GM12878 (cell line): ENCODE results near the gene GLS. TPM values are rescaled to one million over a fixed set of nuclear protein-coding genes. Genes with fewer than 3 reads are reported as not detected.

Experiments used
- BCL11A ChIP-seq: IDR thresholded peaks from 2 replicates; pipeline ENCODE4 v1.6.1; 2011; ENCODE audit warnings: low read depth, low read length
- CBX3 ChIP-seq: fragments of 200-600 bp; sonication (generic); IDR thresholded peaks from 2 replicates; pipeline ENCODE4 v1.6.1; 2016; ENCODE audit warnings: low read depth, borderline replicate concordance
- CHD1 ChIP-seq: IDR thresholded peaks from 2 replicates; pipeline ENCODE4 v1.6.1; 2012; ENCODE audit warnings: low read depth, low read length, improper control_type of control experiment
- JUNB ChIP-seq: IDR thresholded peaks from 2 replicates; pipeline ENCODE4 v1.6.1; 2016; ENCODE audit warnings: antibody characterized with exemption, mild to moderate bottlenecking
- JUND ChIP-seq: IDR thresholded peaks from 2 replicates; pipeline ENCODE4 v1.6.1; 2012; ENCODE audit warnings: low read depth, mild to moderate bottlenecking, low read length, improper control_type of control experiment, moderate library complexity
- PML ChIP-seq: IDR thresholded peaks from 2 replicates; pipeline ENCODE4 v1.6.1; 2012; ENCODE audit warnings: low read length, inconsistent platforms
- POLR2A ChIP-seq: IDR thresholded peaks from 2 replicates; pipeline ENCODE4 v1.6.1; 2011; ENCODE audit warnings: low read depth, mild to moderate bottlenecking, low read length
- POU2F2 ChIP-seq: IDR thresholded peaks from 3 replicates; pipeline ENCODE4 v1.6.1; 2011; ENCODE audit warnings: low read depth, mild to moderate bottlenecking, low read length, borderline replicate concordance
- RELA ChIP-seq: fragments of 450-650 bp; IDR thresholded peaks from 2 replicates; pipeline ENCODE4 v1.8.0; 2014; ENCODE audit warnings: borderline replicate concordance; ENCODE audit not compliant: partially characterized antibody
- SREBF2 ChIP-seq: IDR thresholded peaks from 2 replicates; pipeline ENCODE4 v1.6.1; 2012; ENCODE audit warnings: mild to moderate bottlenecking, low read length
- TBL1XR1 ChIP-seq: IDR thresholded peaks from 2 replicates; pipeline ENCODE4 v1.6.1; 2012; ENCODE audit warnings: low read depth, low read length, improper control_type of control experiment
- ZNF217 ChIP-seq: fragments of 450-650 bp; IDR thresholded peaks from 2 replicates; pipeline ENCODE4 v1.6.1; 2017; ENCODE audit warnings: antibody characterized with exemption, mild to moderate bottlenecking
- ZNF274 ChIP-seq: IDR thresholded peaks from one replicate; pipeline ENCODE4 v1.8.0; 2011; ENCODE audit not compliant: insufficient read length, insufficient read depth
- ZNF384 ChIP-seq: IDR thresholded peaks from 2 replicates; pipeline ENCODE4 v1.6.1; 2012; ENCODE audit warnings: low read depth, mild to moderate bottlenecking, low read length, improper control_type of control experiment, borderline replicate concordance
- ZZZ3 ChIP-seq: IDR thresholded peaks from 2 replicates; pipeline ENCODE4 v1.6.1; 2011; ENCODE audit warnings: low read depth; ENCODE audit not compliant: control insufficient read depth, insufficient read length
- polyA plus RNA-seq, 11 experiments: library from polyadenylated mRNA; depleted of rRNA in 4 of 11; unstranded in 6 of 11; stranded (reverse) in 5 of 11; fragments of >200 nt; fragmentation: Nextera tagmentation in 4 of 11; fragmentation: Illumina TruSeq in 1 of 11; extraction: Ambion mirVana in 4 of 11; extraction: Trizol in 1 of 11; gene quantifications; 1 replicate in 1 of 11; 2 replicates in 10 of 11; pipeline versions ENCODE4 v1.2.1 to v1.2.3, GENCODE V29; 2011 to 2016; ENCODE audit warnings: inconsistent platforms in 2 of 11, missing spikeins in 2 of 11, low read depth in 1 of 11
- total RNA-seq, 4 experiments: library from RNA; depleted of rRNA in 3 of 4; stranded (reverse); fragments of >200 nt in 3 of 4; fragmentation: Illumina TruSeq in 1 of 4; extraction: Trizol in 1 of 4; gene quantifications; 2 replicates each; pipeline versions ENCODE4 v1.2.1 to v1.2.3, GENCODE V29; 2013 to 2021
- TF ChIP-seq, protein P1 (sequence below): fragments of 450-650 bp; IDR thresholded peaks from 2 replicates; pipeline ENCODE4 v1.6.1; 2018; ENCODE audit warnings: borderline replicate concordance, mild to moderate bottlenecking; ENCODE audit not compliant: partially characterized antibody
- TF ChIP-seq, protein P2 (sequence below): IDR thresholded peaks from 2 replicates; pipeline ENCODE4 v1.6.1; 2011; ENCODE audit warnings: mild to moderate bottlenecking, low read depth, low read length, moderate library complexity; ENCODE audit not compliant: insufficient replicate concordance
- TF ChIP-seq, protein P3 (sequence below): fragments of 450-650 bp; IDR thresholded peaks from 2 replicates; pipeline ENCODE4 v1.6.1; 2017; ENCODE audit warnings: mild to moderate bottlenecking
- TF ChIP-seq, protein P4 (sequence below): fragments of 450-650 bp; IDR thresholded peaks from 2 replicates; pipeline ENCODE4 v1.6.1; 2017; ENCODE audit warnings: low read depth, mild to moderate bottlenecking, moderate library complexity
- TF ChIP-seq, protein P5 (sequence below): IDR thresholded peaks from 2 replicates; pipeline ENCODE4 v1.6.1; 2011; ENCODE audit warnings: low read depth, mild to moderate bottlenecking, low read length, moderate library complexity, borderline replicate concordance; ENCODE audit errors: extremely low read depth

The GLS gene
- total and polyA plus RNA-seq, 10 of the 15 experiments (the other 5 are each of a cell fraction or from before 2014, with no cell fraction given): 15.7 to 145 (median 70.8) TPM

DNA sequence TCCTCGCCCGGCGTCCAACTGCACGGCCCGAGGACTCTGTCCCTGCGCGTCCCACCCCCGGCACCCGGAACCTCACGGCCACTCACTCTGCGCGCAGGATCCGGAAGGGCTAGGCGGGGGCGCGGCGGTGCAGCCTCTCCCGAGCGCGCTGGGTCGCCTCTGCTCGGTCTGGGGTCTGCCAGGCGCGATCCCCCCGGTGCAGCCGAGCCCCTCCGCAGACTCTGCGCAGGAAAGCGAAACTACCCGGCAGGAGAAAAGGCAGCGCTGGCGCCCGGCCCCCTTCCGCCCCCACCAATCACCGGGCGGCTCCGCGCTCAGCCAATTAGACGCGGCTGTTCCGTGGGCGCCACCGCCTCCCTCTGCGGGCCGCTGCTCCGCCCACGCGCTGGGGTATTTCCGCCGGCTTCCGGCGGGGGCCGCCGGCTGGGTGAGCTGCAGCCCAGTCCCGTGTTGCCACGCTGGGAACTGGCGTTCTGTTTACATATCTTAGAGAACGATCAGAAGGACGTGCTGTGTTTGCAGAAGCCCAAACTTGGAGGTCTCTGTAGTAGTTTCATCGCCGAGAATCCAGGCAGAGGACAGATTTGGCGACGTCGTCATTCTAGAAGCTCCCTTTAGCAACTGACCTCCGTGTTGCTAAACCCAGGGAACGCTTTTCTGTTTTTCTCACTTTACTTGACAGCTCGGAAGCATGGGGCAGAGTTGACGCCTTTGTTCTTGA, 133.5 kb downstream of the GLS start, which contains the start of gene STAT1 (continued):
- TF ChIP-seq, protein P1, sequence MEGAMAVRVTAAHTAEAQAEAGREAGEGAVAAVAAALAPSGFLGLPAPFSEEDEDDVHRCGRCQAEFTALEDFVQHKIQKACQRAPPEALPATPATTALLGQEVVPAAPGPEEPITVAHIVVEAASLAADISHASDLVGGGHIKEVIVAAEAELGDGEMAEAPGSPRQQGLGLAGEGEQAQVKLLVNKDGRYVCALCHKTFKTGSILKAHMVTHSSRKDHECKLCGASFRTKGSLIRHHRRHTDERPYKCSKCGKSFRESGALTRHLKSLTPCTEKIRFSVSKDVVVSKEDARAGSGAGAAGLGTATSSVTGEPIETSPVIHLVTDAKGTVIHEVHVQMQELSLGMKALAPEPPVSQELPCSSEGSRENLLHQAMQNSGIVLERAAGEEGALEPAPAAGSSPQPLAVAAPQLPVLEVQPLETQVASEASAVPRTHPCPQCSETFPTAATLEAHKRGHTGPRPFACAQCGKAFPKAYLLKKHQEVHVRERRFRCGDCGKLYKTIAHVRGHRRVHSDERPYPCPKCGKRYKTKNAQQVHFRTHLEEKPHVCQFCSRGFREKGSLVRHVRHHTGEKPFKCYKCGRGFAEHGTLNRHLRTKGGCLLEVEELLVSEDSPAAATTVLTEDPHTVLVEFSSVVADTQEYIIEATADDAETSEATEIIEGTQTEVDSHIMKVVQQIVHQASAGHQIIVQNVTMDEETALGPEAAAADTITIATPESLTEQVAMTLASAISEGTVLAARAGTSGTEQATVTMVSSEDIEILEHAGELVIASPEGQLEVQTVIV: no peak
- TF ChIP-seq ZNF274 (no peak), JUND (peak; percentile 91), JUNB (no peak), PML (peak; percentile 98), SREBF2 (0 out of 2 replicates have a peak, but pooled peaks have one; percentile 11), RELA (peak; percentile 99), ZZZ3 (no peak), CHD1 (no peak), ZNF384 (0 out of 2 replicates have a peak, but pooled peaks have one; percentile 11), BCL11A (peak; percentile 76), ZNF217 (no peak), POU2F2 (peak; percentile 98), TBL1XR1 (peak; percentile 87; the same call in 1 of the 2 replicates), POLR2A (peak; percentile 100), CBX3 (no peak)
- TF ChIP-seq, protein P2, sequence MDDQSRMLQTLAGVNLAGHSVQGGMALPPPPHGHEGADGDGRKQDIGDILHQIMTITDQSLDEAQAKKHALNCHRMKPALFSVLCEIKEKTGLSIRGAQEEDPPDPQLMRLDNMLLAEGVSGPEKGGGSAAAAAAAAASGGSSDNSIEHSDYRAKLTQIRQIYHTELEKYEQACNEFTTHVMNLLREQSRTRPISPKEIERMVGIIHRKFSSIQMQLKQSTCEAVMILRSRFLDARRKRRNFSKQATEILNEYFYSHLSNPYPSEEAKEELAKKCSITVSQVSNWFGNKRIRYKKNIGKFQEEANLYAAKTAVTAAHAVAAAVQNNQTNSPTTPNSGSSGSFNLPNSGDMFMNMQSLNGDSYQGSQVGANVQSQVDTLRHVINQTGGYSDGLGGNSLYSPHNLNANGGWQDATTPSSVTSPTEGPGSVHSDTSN: peak; percentile 56
- TF ChIP-seq, protein P3, sequence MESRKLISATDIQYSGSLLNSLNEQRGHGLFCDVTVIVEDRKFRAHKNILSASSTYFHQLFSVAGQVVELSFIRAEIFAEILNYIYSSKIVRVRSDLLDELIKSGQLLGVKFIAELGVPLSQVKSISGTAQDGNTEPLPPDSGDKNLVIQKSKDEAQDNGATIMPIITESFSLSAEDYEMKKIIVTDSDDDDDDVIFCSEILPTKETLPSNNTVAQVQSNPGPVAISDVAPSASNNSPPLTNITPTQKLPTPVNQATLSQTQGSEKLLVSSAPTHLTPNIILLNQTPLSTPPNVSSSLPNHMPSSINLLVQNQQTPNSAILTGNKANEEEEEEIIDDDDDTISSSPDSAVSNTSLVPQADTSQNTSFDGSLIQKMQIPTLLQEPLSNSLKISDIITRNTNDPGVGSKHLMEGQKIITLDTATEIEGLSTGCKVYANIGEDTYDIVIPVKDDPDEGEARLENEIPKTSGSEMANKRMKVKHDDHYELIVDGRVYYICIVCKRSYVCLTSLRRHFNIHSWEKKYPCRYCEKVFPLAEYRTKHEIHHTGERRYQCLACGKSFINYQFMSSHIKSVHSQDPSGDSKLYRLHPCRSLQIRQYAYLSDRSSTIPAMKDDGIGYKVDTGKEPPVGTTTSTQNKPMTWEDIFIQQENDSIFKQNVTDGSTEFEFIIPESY: no peak
- TF ChIP-seq, protein P4, sequence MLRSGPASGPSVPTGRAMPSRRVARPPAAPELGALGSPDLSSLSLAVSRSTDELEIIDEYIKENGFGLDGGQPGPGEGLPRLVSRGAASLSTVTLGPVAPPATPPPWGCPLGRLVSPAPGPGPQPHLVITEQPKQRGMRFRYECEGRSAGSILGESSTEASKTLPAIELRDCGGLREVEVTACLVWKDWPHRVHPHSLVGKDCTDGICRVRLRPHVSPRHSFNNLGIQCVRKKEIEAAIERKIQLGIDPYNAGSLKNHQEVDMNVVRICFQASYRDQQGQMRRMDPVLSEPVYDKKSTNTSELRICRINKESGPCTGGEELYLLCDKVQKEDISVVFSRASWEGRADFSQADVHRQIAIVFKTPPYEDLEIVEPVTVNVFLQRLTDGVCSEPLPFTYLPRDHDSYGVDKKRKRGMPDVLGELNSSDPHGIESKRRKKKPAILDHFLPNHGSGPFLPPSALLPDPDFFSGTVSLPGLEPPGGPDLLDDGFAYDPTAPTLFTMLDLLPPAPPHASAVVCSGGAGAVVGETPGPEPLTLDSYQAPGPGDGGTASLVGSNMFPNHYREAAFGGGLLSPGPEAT: peak; percentile 89
- TF ChIP-seq, protein P5, sequence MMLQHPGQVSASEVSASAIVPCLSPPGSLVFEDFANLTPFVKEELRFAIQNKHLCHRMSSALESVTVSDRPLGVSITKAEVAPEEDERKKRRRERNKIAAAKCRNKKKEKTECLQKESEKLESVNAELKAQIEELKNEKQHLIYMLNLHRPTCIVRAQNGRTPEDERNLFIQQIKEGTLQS: no peak
